Measurements from ENCODE around the gene RHCG.

The RHCG gene

DNA sequence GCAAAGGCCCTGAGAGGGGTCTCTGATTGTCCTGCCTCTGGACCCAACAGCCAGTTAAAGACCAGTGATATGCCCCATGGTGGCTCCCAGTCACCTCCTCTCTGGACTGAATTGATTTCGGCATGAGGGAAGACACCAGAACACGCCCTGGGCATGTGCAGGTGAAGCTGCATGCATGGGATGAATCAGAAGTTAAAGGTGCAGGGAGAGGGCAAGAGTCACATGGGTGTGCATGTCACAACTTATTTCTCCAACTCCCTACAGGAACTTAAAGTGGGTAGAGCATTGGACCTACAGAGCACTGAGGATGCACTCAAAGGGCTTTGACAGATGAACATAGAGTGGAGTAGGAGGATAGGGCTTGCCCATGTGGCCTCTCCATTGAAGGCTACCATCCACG lies 16.9 kb upstream of the RHCG start:
- Histone ChIP-seq H3K4ac (ENCODE audit: low read length) (no peak overlapping the region), H2AFZ (ENCODE audit: low read length) (no peak overlapping the region), H3K18ac (ENCODE audit: low read length) (no peak overlapping the region), H3K14ac (ENCODE audit: low read length) (no peak overlapping the region), H2BK12ac (ENCODE audit: low read length) (no peak overlapping the region), H3K23ac (ENCODE audit: low read depth, low read length, poor library complexity) (no peak overlapping the region), H3K9me3 (replicated peaks in 1 of 2; ENCODE audit: control insufficient read depth in 2 of 2, insufficient read depth in 1 of 2, low read depth in 1 of 2, low read length in 2 of 2) (no peaks in the 10 kb centered on the region), H2BK5ac (ENCODE audit: low read length) (no peak overlapping the region), H3K9ac (ENCODE audit: low read depth, low read length, poor library complexity) (no peak overlapping the region), H3K4me1 (ENCODE audit: control insufficient read depth in 2 of 2, insufficient read depth in 1 of 2, low read depth in 1 of 2, low read length in 2 of 2) (no peaks in the 10 kb centered on the region), H4K8ac (ENCODE audit: low read depth, low read length) (no peak overlapping the region), H3K27me3 (ENCODE audit: control insufficient read depth in 3 of 3, insufficient read depth in 3 of 3, low read depth in 1 of 3, low read length in 3 of 3) (peaks cover 0 to 13% (median 0%) of the 10 kb centered on the region in 3 experiments), H2AK5ac (ENCODE audit: low read depth, low read length) (no peak overlapping the region), H3K4me3 (ENCODE audit: low read length in 2 of 2) (no peak overlapping the region), H3K4me2 (ENCODE audit: insufficient read depth, low read length, poor library complexity, severe bottlenecking) (no peak overlapping the region), H2BK120ac (ENCODE audit: low read depth, low read length) (no peak overlapping the region), H4K91ac (ENCODE audit: low read depth, low read length, poor library complexity) (no peak overlapping the region), H2BK15ac (ENCODE audit: low read length) (no peak overlapping the region), H3K36me3 (replicated peaks in 1 of 2; ENCODE audit: control insufficient read depth in 2 of 2, insufficient read depth in 2 of 2, low read length in 2 of 2) (no peaks in the 10 kb centered on the region), H3K27ac (replicated peaks; ENCODE audit: low read length) (no peak overlapping the region), H3K79me1 (ENCODE audit: low read depth, low read length) (no peaks in the 10 kb centered on the region)
- DNase-seq (ENCODE audit: low spot score), result no peak
- no CpG with 5 or more reads among the region's 3 CpGs for WGBS, 2 donors (ENCODE audit: extremely low coverage in 2 of 2, insufficient read length in 2 of 2, insufficient replicate concordance in 1 of 2)

- no peak for DNase-seq (ENCODE audit: low spot score)
- H2AFZ ChIP-seq (ENCODE audit: low read length), result no peak overlapping the region
- no peak overlapping the region for H3K4me3 ChIP-seq (ENCODE audit: low read length in 2 of 2)
- H2BK5ac ChIP-seq (ENCODE audit: low read length), result no peak overlapping the region
- H3K27ac ChIP-seq (replicated peaks; ENCODE audit: low read length), result no peak overlapping the region
- H3K23ac ChIP-seq (ENCODE audit: low read depth, low read length, poor library complexity), result no peak overlapping the region
- no peaks in the 10 kb centered on the region for H3K4me1 ChIP-seq (ENCODE audit: control insufficient read depth in 2 of 2, insufficient read depth in 1 of 2, low read depth in 1 of 2, low read length in 2 of 2)
- H4K91ac ChIP-seq (ENCODE audit: low read depth, low read length, poor library complexity), result no peak overlapping the region
- H3K4ac ChIP-seq (ENCODE audit: low read length), result no peak overlapping the region
- no peak overlapping the region for H2BK120ac ChIP-seq (ENCODE audit: low read depth, low read length)
- no peak overlapping the region for H3K9ac ChIP-seq (ENCODE audit: low read depth, low read length, poor library complexity)
- H4K8ac ChIP-seq (ENCODE audit: low read depth, low read length), result no peak overlapping the region
- H3K79me1 ChIP-seq (ENCODE audit: low read depth, low read length), result no peaks in the 10 kb centered on the region
- no peak overlapping the region for H3K18ac ChIP-seq (ENCODE audit: low read length)
- H2BK12ac ChIP-seq (ENCODE audit: low read length), result no peak overlapping the region
- no peak overlapping the region for H3K14ac ChIP-seq (ENCODE audit: low read length)
- no peak overlapping the region for H2BK15ac ChIP-seq (ENCODE audit: low read length)
- no peak overlapping the region for H3K4me2 ChIP-seq (ENCODE audit: insufficient read depth, low read length, poor library complexity, severe bottlenecking)
- H2AK5ac ChIP-seq (ENCODE audit: low read depth, low read length), result no peak overlapping the region
- no CpG with 5 or more reads among the region's 4 CpGs for WGBS, 2 donors (ENCODE audit: extremely low coverage in 2 of 2, insufficient read length in 2 of 2, insufficient replicate concordance in 1 of 2)
- H3K36me3 ChIP-seq (replicated peaks in 1 of 2; ENCODE audit: control insufficient read depth in 2 of 2, insufficient read depth in 2 of 2, low read length in 2 of 2), result no peaks in the 10 kb centered on the region
- no peaks in the 10 kb centered on the region for H3K9me3 ChIP-seq (replicated peaks in 1 of 2; ENCODE audit: control insufficient read depth in 2 of 2, insufficient read depth in 1 of 2, low read depth in 1 of 2, low read length in 2 of 2)
- peaks cover 0 to 13% (median 0%) of the 10 kb centered on the region in 3 experiments for H3K27me3 ChIP-seq (ENCODE audit: control insufficient read depth in 3 of 3, insufficient read depth in 3 of 3, low read depth in 1 of 3, low read length in 3 of 3)
Observed at GRCh38 chr15:89512631-89513030, 16.2 kb upstream of the RHCG start.

GRCh38 chr15:89506026-89506686 lies 9.8 kb upstream of the RHCG start:
- WGBS, 2 donors (ENCODE audit: extremely low coverage in 2 of 2, insufficient read length in 2 of 2, insufficient replicate concordance in 1 of 2), result no CpG with 5 or more reads among the region's 4 CpGs
- DNase-seq (ENCODE audit: low spot score), result no peak
- Histone ChIP-seq H3K23ac (ENCODE audit: low read depth, low read length, poor library complexity) (no peak overlapping the region), H2BK5ac (ENCODE audit: low read length) (no peak overlapping the region), H2BK120ac (ENCODE audit: low read depth, low read length) (no peak overlapping the region), H3K36me3 (replicated peaks in 1 of 2; ENCODE audit: control insufficient read depth in 2 of 2, insufficient read depth in 2 of 2, low read length in 2 of 2) (no peaks in the 10 kb centered on the region), H3K27me3 (ENCODE audit: control insufficient read depth in 3 of 3, insufficient read depth in 3 of 3, low read depth in 1 of 3, low read length in 3 of 3) (peaks cover 0 to 8% (median 0%) of the 10 kb centered on the region in 3 experiments), H3K79me1 (ENCODE audit: low read depth, low read length) (no peaks in the 10 kb centered on the region), H2BK12ac (ENCODE audit: low read length) (no peak overlapping the region), H3K4ac (ENCODE audit: low read length) (no peak overlapping the region), H3K9ac (ENCODE audit: low read depth, low read length, poor library complexity) (no peak overlapping the region), H2AK5ac (ENCODE audit: low read depth, low read length) (no peak overlapping the region), H3K4me2 (ENCODE audit: insufficient read depth, low read length, poor library complexity, severe bottlenecking) (no peak overlapping the region), H2AFZ (ENCODE audit: low read length) (no peak overlapping the region), H4K8ac (ENCODE audit: low read depth, low read length) (no peak overlapping the region), H2BK15ac (ENCODE audit: low read length) (no peak overlapping the region), H3K4me3 (ENCODE audit: low read length in 2 of 2) (no peak overlapping the region), H4K91ac (ENCODE audit: low read depth, low read length, poor library complexity) (no peak overlapping the region), H3K4me1 (ENCODE audit: control insufficient read depth in 2 of 2, insufficient read depth in 1 of 2, low read depth in 1 of 2, low read length in 2 of 2) (no peaks in the 10 kb centered on the region), H3K14ac (ENCODE audit: low read length) (no peak overlapping the region), H3K9me3 (replicated peaks in 1 of 2; ENCODE audit: control insufficient read depth in 2 of 2, insufficient read depth in 1 of 2, low read depth in 1 of 2, low read length in 2 of 2) (no peaks in the 10 kb centered on the region), H3K27ac (replicated peaks; ENCODE audit: low read length) (no peak overlapping the region), H3K18ac (ENCODE audit: low read length) (no peak overlapping the region)

- no peak overlapping the region for H4K8ac ChIP-seq (ENCODE audit: low read depth, low read length)
- H3K4me1 ChIP-seq (ENCODE audit: control insufficient read depth in 2 of 2, insufficient read depth in 1 of 2, low read depth in 1 of 2, low read length in 2 of 2), result no peaks in the 10 kb centered on the region
- H3K23ac ChIP-seq (ENCODE audit: low read depth, low read length, poor library complexity), result no peak overlapping the region
- no peaks in the 10 kb centered on the region for H3K79me1 ChIP-seq (ENCODE audit: low read depth, low read length)
- no peak overlapping the region for H3K9ac ChIP-seq (ENCODE audit: low read depth, low read length, poor library complexity)
- WGBS, 2 donors (ENCODE audit: extremely low coverage in 2 of 2, insufficient read length in 2 of 2, insufficient replicate concordance in 1 of 2), result no CpG with 5 or more reads among the region's 4 CpGs
- peaks cover 0 to 10% (median 0%) of the 10 kb centered on the region in 3 experiments for H3K27me3 ChIP-seq (ENCODE audit: control insufficient read depth in 3 of 3, insufficient read depth in 3 of 3, low read depth in 1 of 3, low read length in 3 of 3)
- no peak overlapping the region for H2AFZ ChIP-seq (ENCODE audit: low read length)
- no peaks in the 10 kb centered on the region for H3K9me3 ChIP-seq (replicated peaks in 1 of 2; ENCODE audit: control insufficient read depth in 2 of 2, insufficient read depth in 1 of 2, low read depth in 1 of 2, low read length in 2 of 2)
- no peak overlapping the region for H3K27ac ChIP-seq (replicated peaks; ENCODE audit: low read length)
- no peak overlapping the region for H4K91ac ChIP-seq (ENCODE audit: low read depth, low read length, poor library complexity)
- DNase-seq (ENCODE audit: low spot score), result no peak
- H2BK5ac ChIP-seq (ENCODE audit: low read length), result no peak overlapping the region
- H3K4me2 ChIP-seq (ENCODE audit: insufficient read depth, low read length, poor library complexity, severe bottlenecking), result no peak overlapping the region
- no peak overlapping the region for H3K4me3 ChIP-seq (ENCODE audit: low read length in 2 of 2)
- no peak overlapping the region for H2BK120ac ChIP-seq (ENCODE audit: low read depth, low read length)
- no peak overlapping the region for H3K4ac ChIP-seq (ENCODE audit: low read length)
- H2BK12ac ChIP-seq (ENCODE audit: low read length), result no peak overlapping the region
- no peak overlapping the region for H3K14ac ChIP-seq (ENCODE audit: low read length)
- no peak overlapping the region for H3K18ac ChIP-seq (ENCODE audit: low read length)
- H2AK5ac ChIP-seq (ENCODE audit: low read depth, low read length), result no peak overlapping the region
- no peak overlapping the region for H2BK15ac ChIP-seq (ENCODE audit: low read length)
- no peaks in the 10 kb centered on the region for H3K36me3 ChIP-seq (replicated peaks in 1 of 2; ENCODE audit: control insufficient read depth in 2 of 2, insufficient read depth in 2 of 2, low read length in 2 of 2)
Observed at GRCh38 chr15:89504166-89504565, 7.8 kb upstream of the RHCG start.
